Measurements from ENCODE around the gene BMP7.

The BMP7 gene

DNA sequence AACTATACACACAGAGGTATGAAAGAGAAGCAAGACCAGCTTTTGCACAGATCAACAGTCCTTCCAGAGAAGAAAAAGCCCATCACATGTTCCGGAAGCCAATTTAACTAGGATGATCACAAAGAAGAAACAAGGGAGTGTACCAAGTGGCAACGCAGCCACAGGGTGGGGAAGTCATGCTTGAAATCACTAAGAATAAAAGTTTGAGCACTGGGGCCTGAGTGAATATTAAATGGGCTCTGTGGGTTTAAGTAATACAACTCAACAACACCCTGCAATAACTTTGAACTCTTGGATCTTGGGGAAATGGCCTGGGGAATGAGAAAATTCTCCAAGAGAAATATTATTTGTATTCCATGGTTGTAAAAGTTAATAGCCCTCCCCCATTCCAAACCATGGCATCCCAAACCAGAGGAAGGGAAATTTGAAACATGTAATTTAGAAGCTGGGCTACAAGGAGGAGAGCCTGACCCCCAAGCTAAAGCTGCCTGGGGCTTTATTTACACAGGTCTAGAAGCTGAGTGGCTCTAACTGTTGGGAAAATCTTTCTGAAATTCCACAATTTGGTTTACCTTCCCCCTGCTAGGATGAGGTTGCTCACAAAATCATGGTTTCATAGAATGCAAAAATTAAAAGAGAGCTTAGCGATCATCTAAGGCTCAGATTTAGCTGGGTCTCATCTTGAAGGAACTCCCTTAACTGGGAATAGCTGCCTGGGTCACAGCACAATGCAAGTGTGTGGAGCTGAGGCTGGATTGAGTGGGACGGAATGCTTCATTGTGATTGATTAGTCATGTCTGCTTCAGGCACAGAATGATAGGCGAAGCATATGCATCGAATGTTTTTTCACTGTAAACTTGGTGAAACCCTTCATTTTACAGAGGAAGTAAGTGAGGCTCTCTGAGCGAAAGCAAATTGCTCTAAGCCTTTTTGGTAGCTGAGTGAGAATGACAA lies 143.6 kb downstream of the BMP7 start:
- no peak for FAIRE-seq

- no peak for FAIRE-seq
Observed at GRCh38 chr20:57118964-57119363, 147.5 kb downstream of the BMP7 start.

Measured in colon (tissue), 2 donors.